Measurements from ENCODE around the gene MPP3.

The MPP3 gene

DNA sequence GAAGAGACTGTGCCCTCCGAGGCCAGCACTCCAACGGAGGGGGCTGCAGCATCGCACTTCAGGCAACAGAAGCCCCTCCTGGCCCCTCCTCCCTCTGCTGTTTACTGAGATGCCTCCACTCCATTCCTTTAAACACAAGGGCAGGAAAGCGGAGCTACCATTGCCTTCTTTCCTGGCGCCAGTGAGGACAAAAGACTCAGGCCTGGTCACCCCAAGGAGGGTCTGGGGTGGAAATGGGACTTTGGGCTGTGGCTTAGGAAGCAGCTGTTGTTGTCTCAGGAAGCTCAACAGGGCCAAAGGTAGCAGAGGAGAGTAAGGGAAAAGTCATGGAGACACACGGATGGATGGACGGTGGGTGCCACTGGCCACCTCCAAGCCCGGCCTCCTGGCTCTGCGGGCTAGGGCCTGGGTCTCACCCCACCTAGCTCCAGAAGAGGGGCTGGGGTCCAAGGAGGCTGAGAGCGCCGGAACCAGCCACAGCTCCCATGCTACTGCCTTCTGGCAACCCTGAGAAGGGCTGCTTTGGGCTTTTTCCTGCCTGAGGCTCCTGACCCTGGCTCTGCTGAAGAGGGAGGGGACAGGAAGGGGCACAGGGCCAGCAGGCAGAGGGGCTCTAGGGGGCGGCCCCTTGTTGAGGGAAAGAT, 25.1 kb upstream of the MPP3 start:
- no peaks in the 10 kb centered on the region for H3K36me3 ChIP-seq (ENCODE audit: insufficient read depth, low read length)
- H3K4me1 ChIP-seq (ENCODE audit: insufficient read depth, low read length), result no peaks in the 10 kb centered on the region
- H3K27ac ChIP-seq (ENCODE audit: low read depth, low read length), result no peak overlapping the region
- peaks cover 0 to 10% of the 10 kb centered on the region in 2 donors for H3K27me3 ChIP-seq (ENCODE audit: control insufficient read depth in 1 of 2, insufficient read depth in 2 of 2, low read length in 2 of 2)
- no peak overlapping the region for H3K4me3 ChIP-seq (ENCODE audit: low read depth in 1 of 2, low read length in 2 of 2)
- no peaks in the 10 kb centered on the region for H3K9me3 ChIP-seq (ENCODE audit: low read length)
- no peak overlapping the region for H3K9ac ChIP-seq (ENCODE audit: low read length)

DNA sequence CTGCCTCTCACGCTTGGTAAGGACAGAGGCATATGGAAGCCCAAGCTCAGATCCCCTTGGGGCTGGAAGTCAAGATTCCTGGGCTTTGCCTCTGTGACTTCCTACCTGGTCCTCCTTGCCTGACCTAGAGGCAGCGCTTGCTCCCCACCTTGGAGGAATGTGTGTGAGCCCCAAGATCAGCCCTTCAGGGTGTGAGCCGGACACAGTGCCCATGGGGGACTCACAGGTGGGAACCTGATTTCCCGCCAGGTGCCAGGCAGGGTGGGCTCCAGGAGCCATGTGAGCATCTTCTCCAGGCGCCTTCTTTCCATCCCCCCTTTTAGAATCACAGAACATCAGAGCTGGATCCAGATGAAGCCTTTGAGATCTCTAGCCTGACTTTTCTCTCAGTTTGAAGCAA, 24.2 kb upstream of the MPP3 start:
- Histone ChIP-seq H3K27me3 (ENCODE audit: control insufficient read depth in 1 of 2, insufficient read depth in 2 of 2, low read length in 2 of 2) (peaks cover 0 to 10% of the 10 kb centered on the region in 2 donors), H3K27ac (ENCODE audit: low read depth, low read length) (no peak overlapping the region), H3K4me3 (ENCODE audit: low read depth in 1 of 2, low read length in 2 of 2) (no peak overlapping the region), H3K4me1 (ENCODE audit: insufficient read depth, low read length) (no peaks in the 10 kb centered on the region), H3K9ac (ENCODE audit: low read length) (no peak overlapping the region), H3K9me3 (ENCODE audit: low read length) (no peaks in the 10 kb centered on the region), H3K36me3 (ENCODE audit: insufficient read depth, low read length) (no peaks in the 10 kb centered on the region)

DNA sequence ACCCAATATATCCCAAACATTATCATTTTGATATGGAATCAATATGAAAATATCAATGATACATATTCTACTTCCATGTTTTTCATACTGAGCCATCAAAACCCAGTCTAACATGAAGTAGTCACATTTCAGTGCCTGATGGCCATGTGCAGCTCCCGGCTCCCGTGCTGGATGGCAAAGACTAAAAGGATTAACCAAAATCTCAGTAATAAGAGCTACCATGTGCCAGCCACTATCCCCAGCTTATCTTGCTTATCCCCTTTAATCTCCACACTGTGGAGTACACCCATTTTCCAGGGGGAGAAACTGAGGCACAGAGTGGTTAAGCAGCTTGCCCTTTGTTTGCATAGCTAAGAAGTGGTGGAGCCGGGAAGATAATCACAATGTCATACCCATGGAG, 23.2 kb upstream of the MPP3 start:
- Histone ChIP-seq H3K4me3 (ENCODE audit: low read depth in 1 of 2, low read length in 2 of 2) (no peak overlapping the region), H3K27ac (ENCODE audit: low read depth, low read length) (no peak overlapping the region), H3K27me3 (ENCODE audit: control insufficient read depth in 1 of 2, insufficient read depth in 2 of 2, low read length in 2 of 2) (peaks cover 0 to 10% of the 10 kb centered on the region in 2 donors), H3K4me1 (ENCODE audit: insufficient read depth, low read length) (no peaks in the 10 kb centered on the region), H3K9ac (ENCODE audit: low read length) (no peak overlapping the region), H3K9me3 (ENCODE audit: low read length) (no peaks in the 10 kb centered on the region), H3K36me3 (ENCODE audit: insufficient read depth, low read length) (no peaks in the 10 kb centered on the region)

GRCh38 chr17:43855061-43855460, 22.1 kb upstream of the MPP3 start:
- H3K4me3 ChIP-seq (ENCODE audit: low read depth in 1 of 2, low read length in 2 of 2), result no peak overlapping the region
- H3K36me3 ChIP-seq (ENCODE audit: insufficient read depth, low read length), result no peaks in the 10 kb centered on the region
- H3K9me3 ChIP-seq (ENCODE audit: low read length), result no peaks in the 10 kb centered on the region
- peaks cover 0 to 10% of the 10 kb centered on the region in 2 donors for H3K27me3 ChIP-seq (ENCODE audit: control insufficient read depth in 1 of 2, insufficient read depth in 2 of 2, low read length in 2 of 2)
- no peak overlapping the region for H3K9ac ChIP-seq (ENCODE audit: low read length)
- no peak overlapping the region for H3K27ac ChIP-seq (ENCODE audit: low read depth, low read length)
- H3K4me1 ChIP-seq (ENCODE audit: insufficient read depth, low read length), result no peaks in the 10 kb centered on the region

- no peaks in the 10 kb centered on the region for H3K9me3 ChIP-seq (ENCODE audit: low read length)
- H3K4me1 ChIP-seq (ENCODE audit: insufficient read depth, low read length), result no peaks in the 10 kb centered on the region
- peaks cover 0 to 10% of the 10 kb centered on the region in 2 donors for H3K27me3 ChIP-seq (ENCODE audit: control insufficient read depth in 1 of 2, insufficient read depth in 2 of 2, low read length in 2 of 2)
- H3K9ac ChIP-seq (ENCODE audit: low read length), result no peak overlapping the region
- no peak overlapping the region for H3K27ac ChIP-seq (ENCODE audit: low read depth, low read length)
- H3K4me3 ChIP-seq (ENCODE audit: low read depth in 1 of 2, low read length in 2 of 2), result no peak overlapping the region
- no peaks in the 10 kb centered on the region for H3K36me3 ChIP-seq (ENCODE audit: insufficient read depth, low read length)
Measured at GRCh38 chr17:43854498-43854897, 21.6 kb upstream of the MPP3 start.

DNA sequence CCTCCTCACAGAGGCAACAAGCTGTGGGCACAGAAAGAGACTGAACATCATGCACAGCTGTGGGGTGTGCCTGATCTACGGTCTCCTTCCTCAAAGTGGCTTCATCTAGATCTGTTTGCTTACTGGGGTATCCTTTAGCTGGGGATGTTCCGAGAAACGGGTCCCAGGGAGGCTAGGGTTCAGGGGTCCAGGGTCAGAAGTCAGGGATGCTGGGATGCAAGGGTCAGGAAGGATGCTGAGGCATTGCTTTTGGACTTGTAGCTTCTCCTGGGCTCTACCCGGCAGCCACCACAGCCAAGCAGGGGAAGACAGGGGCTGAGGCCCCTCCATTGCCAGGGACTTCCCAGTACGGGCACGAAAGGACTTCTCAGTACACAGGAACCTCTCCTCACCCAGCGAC, 20.6 kb upstream of the MPP3 start:
- no peaks in the 10 kb centered on the region for H3K9me3 ChIP-seq (ENCODE audit: low read length)
- H3K27ac ChIP-seq (ENCODE audit: low read depth, low read length), result no peak overlapping the region
- no peaks in the 10 kb centered on the region for H3K36me3 ChIP-seq (ENCODE audit: insufficient read depth, low read length)
- no peaks in the 10 kb centered on the region for H3K4me1 ChIP-seq (ENCODE audit: insufficient read depth, low read length)
- peaks cover 0 to 10% of the 10 kb centered on the region in 2 donors for H3K27me3 ChIP-seq (ENCODE audit: control insufficient read depth in 1 of 2, insufficient read depth in 2 of 2, low read length in 2 of 2)
- H3K9ac ChIP-seq (ENCODE audit: low read length), result no peak overlapping the region
- no peak overlapping the region for H3K4me3 ChIP-seq (ENCODE audit: low read depth in 1 of 2, low read length in 2 of 2)

DNA sequence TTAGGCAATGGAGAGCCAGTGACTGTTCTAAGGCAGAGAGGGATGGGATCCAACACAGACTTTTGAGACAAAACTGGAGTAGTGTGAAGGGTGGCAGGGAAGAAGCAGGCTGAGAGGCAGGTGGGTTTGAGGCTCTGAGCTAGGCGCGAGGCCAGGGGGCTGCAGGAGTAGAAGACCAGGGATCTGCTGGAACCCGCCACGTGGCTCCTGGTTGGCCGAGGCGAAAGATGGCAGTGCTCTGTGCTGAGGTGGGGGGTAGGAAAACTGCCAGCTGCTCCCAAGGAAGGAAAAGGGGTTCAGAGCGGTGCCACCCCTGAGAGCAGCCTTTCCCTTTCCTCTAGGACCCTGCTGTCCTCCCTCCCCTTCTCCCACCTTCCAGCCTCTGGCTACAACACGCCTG, 19.6 kb upstream of the MPP3 start:
- Histone ChIP-seq H3K36me3 (ENCODE audit: insufficient read depth, low read length) (no peaks in the 10 kb centered on the region), H3K4me3 (ENCODE audit: low read depth in 1 of 2, low read length in 2 of 2) (no peak overlapping the region), H3K9ac (ENCODE audit: low read length) (no peak overlapping the region), H3K9me3 (ENCODE audit: low read length) (no peaks in the 10 kb centered on the region), H3K4me1 (ENCODE audit: insufficient read depth, low read length) (no peaks in the 10 kb centered on the region), H3K27me3 (ENCODE audit: control insufficient read depth in 1 of 2, insufficient read depth in 2 of 2, low read length in 2 of 2) (peaks cover 0 to 2% of the 10 kb centered on the region in 2 donors), H3K27ac (ENCODE audit: low read depth, low read length) (no peak overlapping the region)

GRCh38 chr17:43849116-43849515, 16.2 kb upstream of the MPP3 start:
- Histone ChIP-seq H3K36me3 (ENCODE audit: insufficient read depth, low read length) (no peaks in the 10 kb centered on the region), H3K4me3 (ENCODE audit: low read depth in 1 of 2, low read length in 2 of 2) (no peak overlapping the region), H3K27ac (ENCODE audit: low read depth, low read length) (no peak overlapping the region), H3K9me3 (ENCODE audit: low read length) (no peaks in the 10 kb centered on the region), H3K27me3 (ENCODE audit: control insufficient read depth in 1 of 2, insufficient read depth in 2 of 2, low read length in 2 of 2) (peaks cover 0 to 4% of the 10 kb centered on the region in 2 donors), H3K4me1 (ENCODE audit: insufficient read depth, low read length) (no peaks in the 10 kb centered on the region), H3K9ac (ENCODE audit: low read length) (no peak overlapping the region)

- no peak overlapping the region for H3K27ac ChIP-seq (ENCODE audit: low read depth, low read length)
- H3K4me1 ChIP-seq (ENCODE audit: insufficient read depth, low read length), result no peaks in the 10 kb centered on the region
- H3K9me3 ChIP-seq (ENCODE audit: low read length), result no peaks in the 10 kb centered on the region
- H3K9ac ChIP-seq (ENCODE audit: low read length), result no peak overlapping the region
- H3K4me3 ChIP-seq (ENCODE audit: low read depth in 1 of 2, low read length in 2 of 2), result no peak overlapping the region
- peaks cover 0 to 5% of the 10 kb centered on the region in 2 donors for H3K27me3 ChIP-seq (ENCODE audit: control insufficient read depth in 1 of 2, insufficient read depth in 2 of 2, low read length in 2 of 2)
- H3K36me3 ChIP-seq (ENCODE audit: insufficient read depth, low read length), result no peaks in the 10 kb centered on the region
Measured at GRCh38 chr17:43848601-43849000, 15.7 kb upstream of the MPP3 start.

- Histone ChIP-seq H3K9ac (ENCODE audit: low read length) (no peak within 1 kb of the TSS), H3K27ac (ENCODE audit: low read depth, low read length) (no peak within 1 kb of the TSS), H3K9me3 (ENCODE audit: low read length) (no peaks in the 10 kb centered on the region), H3K36me3 (ENCODE audit: insufficient read depth, low read length) (no peaks in the 10 kb centered on the region), H3K4me1 (ENCODE audit: insufficient read depth, low read length) (no peaks in the 10 kb centered on the region), H3K27me3 (ENCODE audit: control insufficient read depth in 1 of 2, insufficient read depth in 2 of 2, low read length in 2 of 2) (peaks cover 0 to 5% of the 10 kb centered on the region in 2 donors), H3K4me3 (ENCODE audit: low read depth in 1 of 2, low read length in 2 of 2) (no peak within 1 kb of the TSS)
Measured at GRCh38 chr17:43846963-43847371, 14.0 kb upstream of the MPP3 start, which contains the start of gene CD300LG. Gene CD300LG, plus strand, starts transcription at chr17:43847176. Its CDS starts 41 bp downstream, at chr17:43847217.

DNA sequence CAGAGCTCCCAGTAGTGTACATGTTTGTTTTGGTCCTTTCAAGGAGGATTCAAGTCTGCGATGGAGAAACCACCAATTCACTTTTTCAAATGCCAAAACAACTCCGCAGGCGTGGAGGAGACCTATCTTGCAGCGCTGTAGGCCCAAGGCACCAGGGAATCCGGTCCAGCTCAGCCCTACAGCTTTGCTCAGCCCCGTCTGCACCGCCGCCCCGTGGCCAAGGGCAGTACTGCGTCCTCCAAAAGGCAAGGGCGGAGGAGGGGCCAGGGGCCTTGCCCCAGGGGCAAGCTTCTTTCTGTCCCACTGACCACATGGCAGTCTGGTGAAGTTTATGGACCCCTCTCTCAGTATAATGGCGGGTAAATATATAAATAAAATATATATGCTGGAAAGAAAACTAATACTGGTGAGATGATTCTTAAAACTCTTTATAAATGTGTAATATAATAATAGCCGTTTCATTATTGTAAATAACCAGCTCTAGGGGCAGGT, 13.3 kb upstream of the MPP3 start:
- Histone ChIP-seq H3K4me1 (ENCODE audit: insufficient read depth, low read length) (no peaks in the 10 kb centered on the region), H3K9me3 (ENCODE audit: low read length) (no peaks in the 10 kb centered on the region), H3K9ac (ENCODE audit: low read length) (no peak overlapping the region), H3K36me3 (ENCODE audit: insufficient read depth, low read length) (no peaks in the 10 kb centered on the region), H3K27me3 (ENCODE audit: control insufficient read depth in 1 of 2, insufficient read depth in 2 of 2, low read length in 2 of 2) (peaks cover 0 to 5% of the 10 kb centered on the region in 2 donors), H3K4me3 (ENCODE audit: low read depth in 1 of 2, low read length in 2 of 2) (no peak overlapping the region), H3K27ac (ENCODE audit: low read depth, low read length) (no peak overlapping the region)

GRCh38 chr17:43845766-43846165, 12.8 kb upstream of the MPP3 start:
- no peak overlapping the region for H3K27ac ChIP-seq (ENCODE audit: low read depth, low read length)
- no peak overlapping the region for H3K4me3 ChIP-seq (ENCODE audit: low read depth in 1 of 2, low read length in 2 of 2)

More at GRCh38 chr17:43845766-43846165, 12.8 kb upstream of the MPP3 start:
- Histone ChIP-seq H3K27me3 (ENCODE audit: control insufficient read depth in 1 of 2, insufficient read depth in 2 of 2, low read length in 2 of 2) (peaks cover 0 to 5% of the 10 kb centered on the region in 2 donors), H3K9me3 (ENCODE audit: low read length) (no peaks in the 10 kb centered on the region), H3K4me1 (ENCODE audit: insufficient read depth, low read length) (no peaks in the 10 kb centered on the region), H3K36me3 (ENCODE audit: insufficient read depth, low read length) (no peaks in the 10 kb centered on the region), H3K9ac (ENCODE audit: low read length) (no peak overlapping the region)

Data from muscle layer of colon (tissue), 2 donors.